Panc1 (cell line): ENCODE results near the gene PALM2AKAP2. TPM values are rescaled to one million over a fixed set of nuclear protein-coding genes. Genes with fewer than 3 reads are reported as not detected.

Experiments
- ATAC-seq: fragments of 200-7000 bp; cut with Tn5 transposase; 2 replicates; pipeline ENCODE4 v1.9.1; 2020; ENCODE audit warnings: mild to moderate bottlenecking, moderate library complexity
- BruUV-seq: library from RNA; stranded (reverse); fragments of 400-500 nt; replicated peaks from 2 replicates; lab custom pipeline; 2021; lab: Mats Ljungman, UMichigan
- CTCF ChIA-PET: fragments of 300-600 bp; sonication (Branson Sonifier 250); formaldehyde crosslinking; loops from one replicate; lab custom pipeline; 2022; ENCODE audit warnings: antibody characterized with exemption; lab: Charles Lee
- POLR2A ChIA-PET: fragments of 300-600 bp; sonication (Branson Sonifier 250); formaldehyde crosslinking; loops from one replicate; lab custom pipeline; 2022; ENCODE audit warnings: antibody characterized with exemption; lab: Charles Lee
- DNase-seq: peaks from one replicate; pipeline ENCODE4 v3.0.0-alpha.2; 2010; ENCODE audit warnings: low read depth, low spot score
- H3K27ac ChIP-seq: 2 replicates; pipeline ENCODE4 v1.5.1; 2011; ENCODE audit warnings: mild to moderate bottlenecking, low read length, inconsistent platforms
- H3K27me3 ChIP-seq: fragments of 200-500 bp; sonication (Bioruptor generic); 2 replicates; pipeline ENCODE4 v1.6.0; 2014; ENCODE audit warnings: low read length, inconsistent platforms; ENCODE audit not compliant: control insufficient read depth, insufficient read depth
- H3K36me3 ChIP-seq: fragments of 200-500 bp; sonication (Bioruptor generic); 2 replicates; pipeline ENCODE4 v1.5.1; 2014; ENCODE audit warnings: inconsistent platforms, mild to moderate bottlenecking, low read length, moderate library complexity; ENCODE audit not compliant: control insufficient read depth, insufficient read depth
- H3K4me1 ChIP-seq: 2 replicates; pipeline ENCODE4 v1.5.1; 2011; ENCODE audit warnings: inconsistent platforms, mild to moderate bottlenecking, low read length, moderate library complexity; ENCODE audit not compliant: control insufficient read depth, insufficient read depth
- H3K4me3 ChIP-seq, 2 experiments: 2 replicates each; pipeline ENCODE4 v1.5.1; 2011 to 2012; ENCODE audit warnings: low read depth in 2 of 2, low read length in 2 of 2, mild to moderate bottlenecking in 2 of 2, inconsistent platforms in 1 of 2, moderate library complexity in 1 of 2
- H3K9me3 ChIP-seq: fragments of 200-500 bp; sonication (Bioruptor generic); 2 replicates; pipeline ENCODE4 v1.5.1; 2014; ENCODE audit warnings: low read depth, mild to moderate bottlenecking, inconsistent platforms, low read length, moderate library complexity; ENCODE audit not compliant: control insufficient read depth, insufficient read depth
- POLR2AphosphoS5 ChIP-seq: IDR thresholded peaks from 2 replicates; pipeline ENCODE4 v1.6.1; 2012; ENCODE audit warnings: mild to moderate bottlenecking, low read depth, low read length, moderate library complexity
- SIN3A ChIP-seq: IDR thresholded peaks from 2 replicates; pipeline ENCODE4 v1.6.1; 2012; ENCODE audit warnings: low read depth, mild to moderate bottlenecking, low read length, moderate library complexity, borderline replicate concordance; ENCODE audit not compliant: insufficient read depth
- TCF7L2 ChIP-seq: IDR thresholded peaks from 2 replicates; pipeline ENCODE4 v1.6.1; 2011; ENCODE audit warnings: mild to moderate bottlenecking, low read depth, low read length, inconsistent platforms
- in situ Hi-C: cut with HindIII; loops from 2 replicates; pipeline ENCODE4 v1.10.0; 2016; ENCODE audit warnings: low sequenced_read_pairs, low pct_unique_long_range_greater_than_20kb
- intact Hi-C: fragments of 100-400 bp; cut with micrococcal nuclease; formaldehyde crosslinking; loops from one replicate; pipeline ENCODE4 v1.10.0; 2022; ENCODE audit not compliant: unreplicated experiment
- total RNA-seq: library from RNA; stranded (reverse); gene quantifications from one replicate; pipeline ENCODE4 v1.2.1, GENCODE V29; 2021; ENCODE audit not compliant: unreplicated experiment
- TF ChIP-seq, protein P1 (sequence below), 2 experiments: IDR thresholded peaks; 2 replicates each; pipeline ENCODE4 v1.6.1; 2011 to 2012; ENCODE audit warnings: low read depth in 2 of 2, control low read depth in 1 of 2, low read length in 1 of 2, mild to moderate bottlenecking in 1 of 2, moderate library complexity in 1 of 2; ENCODE audit not compliant: insufficient read depth in 1 of 2
- TF ChIP-seq, protein P2 (sequence below): fragments of 450-650 bp; IDR thresholded peaks from 2 replicates; pipeline ENCODE4 v1.5.1; 2017; ENCODE audit warnings: mild to moderate bottlenecking

The PALM2AKAP2 gene
- total RNA-seq, 1 experiment from 2014 or later, result 0.44 TPM

- in situ Hi-C loops (no loop called here), intact Hi-C loops (no loop called here)
- Histone ChIP-seq H3K9me3 (no peaks in the 10 kb centered on the region), H3K27me3 (no peaks in the 10 kb centered on the region), H3K36me3 (no peaks in the 10 kb centered on the region), H3K27ac (no peak overlapping the region), H3K4me3 (no peak overlapping the region), H3K4me1 (no peaks in the 10 kb centered on the region)
- ChIA-PET POLR2A (no interaction called here), CTCF (no interaction called here)
- TF ChIP-seq, protein P1, sequence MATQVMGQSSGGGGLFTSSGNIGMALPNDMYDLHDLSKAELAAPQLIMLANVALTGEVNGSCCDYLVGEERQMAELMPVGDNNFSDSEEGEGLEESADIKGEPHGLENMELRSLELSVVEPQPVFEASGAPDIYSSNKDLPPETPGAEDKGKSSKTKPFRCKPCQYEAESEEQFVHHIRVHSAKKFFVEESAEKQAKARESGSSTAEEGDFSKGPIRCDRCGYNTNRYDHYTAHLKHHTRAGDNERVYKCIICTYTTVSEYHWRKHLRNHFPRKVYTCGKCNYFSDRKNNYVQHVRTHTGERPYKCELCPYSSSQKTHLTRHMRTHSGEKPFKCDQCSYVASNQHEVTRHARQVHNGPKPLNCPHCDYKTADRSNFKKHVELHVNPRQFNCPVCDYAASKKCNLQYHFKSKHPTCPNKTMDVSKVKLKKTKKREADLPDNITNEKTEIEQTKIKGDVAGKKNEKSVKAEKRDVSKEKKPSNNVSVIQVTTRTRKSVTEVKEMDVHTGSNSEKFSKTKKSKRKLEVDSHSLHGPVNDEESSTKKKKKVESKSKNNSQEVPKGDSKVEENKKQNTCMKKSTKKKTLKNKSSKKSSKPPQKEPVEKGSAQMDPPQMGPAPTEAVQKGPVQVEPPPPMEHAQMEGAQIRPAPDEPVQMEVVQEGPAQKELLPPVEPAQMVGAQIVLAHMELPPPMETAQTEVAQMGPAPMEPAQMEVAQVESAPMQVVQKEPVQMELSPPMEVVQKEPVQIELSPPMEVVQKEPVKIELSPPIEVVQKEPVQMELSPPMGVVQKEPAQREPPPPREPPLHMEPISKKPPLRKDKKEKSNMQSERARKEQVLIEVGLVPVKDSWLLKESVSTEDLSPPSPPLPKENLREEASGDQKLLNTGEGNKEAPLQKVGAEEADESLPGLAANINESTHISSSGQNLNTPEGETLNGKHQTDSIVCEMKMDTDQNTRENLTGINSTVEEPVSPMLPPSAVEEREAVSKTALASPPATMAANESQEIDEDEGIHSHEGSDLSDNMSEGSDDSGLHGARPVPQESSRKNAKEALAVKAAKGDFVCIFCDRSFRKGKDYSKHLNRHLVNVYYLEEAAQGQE (IDR thresholded peaks at IDR 0.05; ENCODE audit: insufficient read depth in 1 of 2, low read depth in 2 of 2, low read length in 1 of 2), result no peak
- TF ChIP-seq POLR2AphosphoS5 (no peak), TCF7L2 (no peak), SIN3A (no peak)
- TF ChIP-seq, protein P2, sequence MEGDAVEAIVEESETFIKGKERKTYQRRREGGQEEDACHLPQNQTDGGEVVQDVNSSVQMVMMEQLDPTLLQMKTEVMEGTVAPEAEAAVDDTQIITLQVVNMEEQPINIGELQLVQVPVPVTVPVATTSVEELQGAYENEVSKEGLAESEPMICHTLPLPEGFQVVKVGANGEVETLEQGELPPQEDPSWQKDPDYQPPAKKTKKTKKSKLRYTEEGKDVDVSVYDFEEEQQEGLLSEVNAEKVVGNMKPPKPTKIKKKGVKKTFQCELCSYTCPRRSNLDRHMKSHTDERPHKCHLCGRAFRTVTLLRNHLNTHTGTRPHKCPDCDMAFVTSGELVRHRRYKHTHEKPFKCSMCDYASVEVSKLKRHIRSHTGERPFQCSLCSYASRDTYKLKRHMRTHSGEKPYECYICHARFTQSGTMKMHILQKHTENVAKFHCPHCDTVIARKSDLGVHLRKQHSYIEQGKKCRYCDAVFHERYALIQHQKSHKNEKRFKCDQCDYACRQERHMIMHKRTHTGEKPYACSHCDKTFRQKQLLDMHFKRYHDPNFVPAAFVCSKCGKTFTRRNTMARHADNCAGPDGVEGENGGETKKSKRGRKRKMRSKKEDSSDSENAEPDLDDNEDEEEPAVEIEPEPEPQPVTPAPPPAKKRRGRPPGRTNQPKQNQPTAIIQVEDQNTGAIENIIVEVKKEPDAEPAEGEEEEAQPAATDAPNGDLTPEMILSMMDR, result no peak
- DNase-seq, result no peak
- no peak for ATAC-seq
- BruUV-seq, result no TSS peak
Observed at GRCh38 chr9:109826559-109826958, 46.6 kb downstream of the PALM2AKAP2 start.

DNA sequence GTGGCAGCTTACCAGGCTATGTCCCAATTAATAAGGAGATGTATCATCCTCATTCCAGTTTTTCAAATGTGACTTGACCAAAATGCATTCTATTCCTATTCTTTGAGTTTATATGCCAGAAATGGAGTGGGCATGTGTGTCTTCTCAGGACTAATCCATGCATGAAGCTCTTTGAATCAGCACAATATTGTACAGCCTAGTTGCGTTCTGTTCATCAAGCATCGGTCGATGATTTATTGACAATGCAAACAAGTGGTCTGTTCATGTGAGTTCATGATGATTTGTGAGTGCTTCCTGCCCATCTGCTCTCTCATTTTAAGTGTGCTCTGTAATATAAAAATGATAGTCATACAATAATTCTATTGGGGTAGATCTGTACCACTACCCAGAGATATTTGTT is 48.3 kb downstream of the PALM2AKAP2 start:
- intact Hi-C loops, result no loop called here
- ChIA-PET CTCF (no interaction called here), POLR2A (no interaction called here)
- TF ChIP-seq SIN3A (no peak), TCF7L2 (no peak), POLR2AphosphoS5 (no peak)
- TF ChIP-seq, protein P1 (IDR thresholded peaks at IDR 0.05; ENCODE audit: insufficient read depth in 1 of 2, low read depth in 2 of 2, low read length in 1 of 2), result no peak
- TF ChIP-seq, protein P2, result no peak
- Histone ChIP-seq H3K27ac (no peak overlapping the region), H3K9me3 (no peaks in the 10 kb centered on the region), H3K36me3 (no peaks in the 10 kb centered on the region), H3K4me3 (no peak overlapping the region), H3K4me1 (no peaks in the 10 kb centered on the region), H3K27me3 (no peaks in the 10 kb centered on the region)
- ATAC-seq, result no peak
- in situ Hi-C loops, result no loop called here
- no peak for DNase-seq
- BruUV-seq, result no TSS peak
